ENCODE data around the gene STUB1. TPM values are rescaled to one million over a fixed set of nuclear protein-coding genes. Genes with fewer than 3 reads are reported as not detected.
A peak's percentile ranks its signal among the peaks of the same experiment; 100 is the strongest.

STUB1 gene
- 227 and 249 TPM in 2 replicates for total RNA-seq (2014; rRNA removed; shearing (Covaris generic))

DNA sequence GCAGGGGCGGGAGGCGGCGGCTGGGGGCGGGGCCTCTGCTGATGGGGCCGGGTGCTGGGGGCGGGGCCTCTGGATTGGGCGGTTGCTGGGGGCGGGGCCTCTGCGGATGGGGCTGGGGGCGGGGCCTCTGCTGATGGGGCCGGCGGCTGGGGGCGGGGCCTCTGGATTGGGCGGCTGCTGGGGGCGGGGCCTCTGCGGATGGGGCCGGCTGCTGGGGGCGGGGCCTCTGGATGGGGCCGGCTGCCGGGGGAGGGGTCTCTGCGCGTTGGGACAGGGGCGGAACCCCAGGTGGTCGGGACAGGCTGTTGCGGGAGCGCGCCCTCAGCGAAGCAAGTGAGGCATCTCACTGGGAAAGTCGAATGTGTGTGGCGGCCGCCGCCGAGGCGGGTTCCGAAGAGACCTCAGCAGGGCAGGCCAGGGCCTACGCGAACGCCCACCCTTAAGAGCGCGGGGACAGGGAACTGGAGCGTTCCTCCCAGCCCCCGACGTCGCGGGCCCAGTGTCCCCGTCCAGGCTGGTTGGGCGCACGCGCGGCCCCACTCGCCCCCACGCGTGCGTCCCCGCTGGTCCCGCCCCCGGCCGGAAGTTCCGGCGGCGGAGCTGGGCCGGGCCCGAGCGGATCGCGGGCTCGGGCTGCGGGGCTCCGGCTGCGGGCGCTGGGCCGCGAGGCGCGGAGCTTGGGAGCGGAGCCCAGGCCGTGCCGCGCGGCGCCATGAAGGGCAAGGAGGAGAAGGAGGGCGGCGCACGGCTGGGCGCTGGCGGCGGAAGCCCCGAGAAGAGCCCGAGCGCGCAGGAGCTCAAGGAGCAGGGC lies at the start of gene STUB1:
Gene STUB1, plus strand, starts transcription at position 597 of the 811 bp plus-strand sequence. Its CDS starts 116 bp downstream, at position 713.
- peak; percentile 77 for DNase-seq (ENCODE audit: low spot score)

DNA sequence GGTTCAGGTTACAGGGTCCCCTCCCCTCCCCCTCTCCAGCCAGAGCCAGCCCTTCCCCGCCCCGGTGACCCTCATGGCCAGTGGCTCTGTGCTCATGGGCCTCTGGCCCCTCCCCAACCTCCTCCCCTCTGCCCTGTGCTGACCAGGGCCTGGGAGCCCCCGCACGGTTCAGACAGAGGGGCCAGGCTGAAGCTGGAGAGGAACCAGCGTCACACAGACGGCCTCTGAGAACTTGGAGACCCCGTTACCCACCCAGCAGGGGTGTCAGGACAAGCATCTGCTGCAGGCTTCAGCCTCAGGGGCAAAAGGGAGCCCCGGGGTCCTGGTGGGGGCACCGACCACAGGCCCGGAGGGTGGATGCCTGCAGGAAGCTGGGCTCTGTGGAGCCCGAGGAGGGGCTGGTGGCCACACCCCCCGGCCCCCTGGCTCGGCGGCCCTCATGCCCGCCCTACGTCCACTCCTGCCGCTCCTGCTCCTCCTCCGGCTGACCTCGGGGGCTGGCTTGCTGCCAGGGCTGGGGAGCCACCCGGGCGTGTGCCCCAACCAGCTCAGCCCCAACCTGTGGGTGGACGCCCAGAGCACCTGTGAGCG lies 49.3 kb upstream of the STUB1 start, which contains the start of gene WFIKKN1:
Gene WFIKKN1, plus strand, starts transcription at position 171 of the 591 bp plus-strand sequence. Its CDS starts 269 bp downstream, at position 440.
- DNase-seq (ENCODE audit: low spot score) = no peak

DNA sequence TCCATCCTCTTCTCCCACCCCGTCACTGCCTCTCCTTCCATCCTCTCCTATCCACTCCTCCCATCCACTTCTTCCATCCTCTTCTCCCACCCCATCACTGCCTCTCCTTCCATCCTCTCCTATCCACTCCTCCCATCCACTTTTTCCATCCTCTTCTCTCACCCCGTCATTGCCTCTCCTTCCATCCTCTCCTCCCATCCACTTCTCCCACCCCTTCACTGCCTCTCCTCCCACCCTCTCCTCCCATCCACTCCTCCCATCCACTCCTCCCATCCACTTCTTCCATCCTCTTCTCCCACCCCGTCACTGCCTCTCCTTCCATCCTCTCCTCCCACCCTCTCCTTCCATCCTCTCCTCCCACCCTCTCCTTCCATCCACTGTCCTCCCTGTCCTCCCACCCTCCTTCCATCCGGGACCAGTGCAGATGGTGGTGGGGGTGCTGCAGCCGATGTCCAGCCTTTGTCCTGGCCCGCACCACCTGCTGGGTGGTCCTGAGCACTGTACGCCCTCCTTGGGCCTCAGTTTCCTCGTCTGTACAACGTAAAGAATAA lies 48.3 kb upstream of the STUB1 start:
- no peak for DNase-seq (ENCODE audit: low spot score)

DNA sequence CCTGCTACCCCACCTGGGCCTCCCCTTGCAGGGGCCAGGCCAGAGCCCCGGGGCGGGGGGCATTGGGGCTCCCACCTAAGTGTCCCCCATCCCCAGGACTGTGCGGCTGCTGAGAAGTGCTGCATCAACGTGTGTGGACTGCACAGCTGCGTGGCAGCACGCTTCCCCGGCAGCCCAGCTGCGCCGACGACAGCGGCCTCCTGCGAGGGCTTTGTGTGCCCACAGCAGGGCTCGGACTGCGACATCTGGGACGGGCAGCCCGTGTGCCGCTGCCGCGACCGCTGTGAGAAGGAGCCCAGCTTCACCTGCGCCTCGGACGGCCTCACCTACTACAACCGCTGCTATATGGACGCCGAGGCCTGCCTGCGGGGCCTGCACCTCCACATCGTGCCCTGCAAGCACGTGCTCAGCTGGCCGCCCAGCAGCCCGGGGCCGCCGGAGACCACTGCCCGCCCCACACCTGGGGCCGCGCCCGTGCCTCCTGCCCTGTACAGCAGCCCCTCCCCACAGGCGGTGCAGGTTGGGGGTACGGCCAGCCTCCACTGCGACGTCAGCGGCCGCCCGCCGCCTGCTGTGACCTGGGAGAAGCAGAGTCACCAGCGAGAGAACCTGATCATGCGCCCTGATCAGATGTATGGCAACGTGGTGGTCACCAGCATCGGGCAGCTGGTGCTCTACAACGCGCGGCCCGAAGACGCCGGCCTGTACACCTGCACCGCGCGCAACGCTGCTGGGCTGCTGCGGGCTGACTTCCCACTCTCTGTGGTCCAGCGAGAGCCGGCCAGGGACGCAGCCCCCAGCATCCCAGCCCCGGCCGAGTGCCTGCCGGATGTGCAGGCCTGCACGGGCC lies 47.5 kb upstream of the STUB1 start:
- no peak for DNase-seq (ENCODE audit: low spot score)

DNA sequence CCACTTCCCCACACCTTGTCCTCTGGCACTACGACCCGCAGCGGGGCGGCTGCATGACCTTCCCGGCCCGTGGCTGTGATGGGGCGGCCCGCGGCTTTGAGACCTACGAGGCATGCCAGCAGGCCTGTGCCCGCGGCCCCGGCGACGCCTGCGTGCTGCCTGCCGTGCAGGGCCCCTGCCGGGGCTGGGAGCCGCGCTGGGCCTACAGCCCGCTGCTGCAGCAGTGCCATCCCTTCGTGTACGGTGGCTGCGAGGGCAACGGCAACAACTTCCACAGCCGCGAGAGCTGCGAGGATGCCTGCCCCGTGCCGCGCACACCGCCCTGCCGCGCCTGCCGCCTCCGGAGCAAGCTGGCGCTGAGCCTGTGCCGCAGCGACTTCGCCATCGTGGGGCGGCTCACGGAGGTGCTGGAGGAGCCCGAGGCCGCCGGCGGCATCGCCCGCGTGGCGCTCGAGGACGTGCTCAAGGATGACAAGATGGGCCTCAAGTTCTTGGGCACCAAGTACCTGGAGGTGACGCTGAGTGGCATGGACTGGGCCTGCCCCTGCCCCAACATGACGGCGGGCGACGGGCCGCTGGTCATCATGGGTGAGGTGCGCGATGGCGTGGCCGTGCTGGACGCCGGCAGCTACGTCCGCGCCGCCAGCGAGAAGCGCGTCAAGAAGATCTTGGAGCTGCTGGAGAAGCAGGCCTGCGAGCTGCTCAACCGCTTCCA lies 46.7 kb upstream of the STUB1 start:
- DNase-seq (ENCODE audit: low spot score) = no peak

DNA sequence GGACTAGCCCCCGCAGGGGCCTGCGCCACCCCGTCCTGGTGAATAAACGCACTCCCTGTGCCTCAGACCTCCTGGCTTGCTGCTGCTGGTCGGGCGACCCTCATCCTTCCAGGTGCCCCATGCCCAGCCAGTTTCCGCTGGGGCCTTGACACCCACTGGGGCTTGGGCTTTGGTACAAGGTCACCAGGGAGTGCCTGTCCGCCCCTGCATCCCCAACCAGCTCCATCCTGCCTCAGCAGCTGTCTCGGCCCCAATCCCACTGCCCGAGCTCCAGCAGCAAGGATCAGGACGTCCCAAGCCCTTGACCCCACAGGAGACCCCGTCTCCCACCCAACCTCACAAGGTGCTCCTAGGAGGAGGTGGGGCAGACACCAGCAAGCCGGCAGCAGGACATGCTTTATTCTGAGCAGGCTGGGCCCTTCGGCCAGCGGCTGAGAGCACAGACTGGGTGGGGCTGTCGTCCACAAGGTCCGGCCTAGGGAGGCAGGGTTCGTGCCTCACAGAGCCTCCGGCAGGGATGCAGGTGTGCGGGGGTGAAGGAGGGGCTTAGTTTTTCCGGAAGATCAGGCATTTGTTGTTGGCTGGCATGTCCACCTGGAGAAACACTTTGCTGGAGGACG lies 46.0 kb upstream of the STUB1 start:
- no peak for DNase-seq (ENCODE audit: low spot score)

DNA sequence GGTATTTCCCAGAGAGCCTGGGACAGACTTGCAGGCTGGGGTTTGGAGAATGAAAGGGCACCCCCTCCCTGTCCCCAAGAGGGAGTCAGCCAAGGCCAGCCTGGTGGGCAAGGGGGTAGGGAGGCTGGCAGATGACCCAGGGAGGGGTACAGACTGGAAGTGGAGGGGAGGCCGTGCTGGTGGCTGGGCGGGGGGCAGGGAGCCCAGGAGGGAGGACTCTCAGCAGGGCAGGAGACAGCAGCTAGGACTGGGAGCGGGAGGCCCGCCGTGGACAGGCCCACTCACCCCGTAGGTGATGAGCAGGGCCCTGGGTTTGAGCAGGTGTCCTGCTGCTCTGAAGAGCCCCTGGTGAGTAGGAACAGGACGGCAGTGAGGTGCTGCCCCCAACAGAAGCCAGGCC lies 45.2 kb upstream of the STUB1 start:
- DNase-seq (ENCODE audit: low spot score) = no peak

DNA sequence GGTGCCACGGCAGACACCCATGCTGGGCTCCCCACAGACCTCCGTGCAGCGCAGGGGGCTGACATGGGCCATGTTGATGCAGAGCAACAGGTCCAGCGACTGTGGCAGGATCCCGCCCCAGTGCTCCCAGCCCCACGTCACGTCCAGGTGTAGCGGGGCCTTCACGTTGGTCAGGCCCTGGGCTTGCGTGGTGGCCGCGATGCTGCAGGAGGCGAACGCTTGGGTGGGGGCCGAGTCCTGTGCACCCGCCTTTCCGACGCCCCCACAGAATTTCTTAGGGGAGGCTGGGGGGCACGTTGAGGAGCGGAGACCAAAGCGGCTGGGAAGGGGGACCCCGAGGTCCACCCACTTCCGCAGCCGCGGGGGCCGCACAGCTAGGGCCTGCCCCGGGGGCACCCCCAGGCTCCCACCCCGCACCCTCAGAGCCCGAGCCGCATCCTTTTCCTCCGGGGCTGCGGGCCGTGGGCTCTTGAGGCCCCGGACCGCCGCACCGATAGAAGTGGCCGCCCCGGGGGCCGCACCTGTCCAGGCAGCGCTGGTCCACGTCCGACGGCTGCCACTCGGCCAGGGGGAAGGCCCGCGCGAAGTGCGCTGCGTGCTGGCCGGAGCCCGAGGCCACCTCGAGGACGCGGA lies 44.5 kb upstream of the STUB1 start:
- DNase-seq (ENCODE audit: low spot score) = no peak

DNA sequence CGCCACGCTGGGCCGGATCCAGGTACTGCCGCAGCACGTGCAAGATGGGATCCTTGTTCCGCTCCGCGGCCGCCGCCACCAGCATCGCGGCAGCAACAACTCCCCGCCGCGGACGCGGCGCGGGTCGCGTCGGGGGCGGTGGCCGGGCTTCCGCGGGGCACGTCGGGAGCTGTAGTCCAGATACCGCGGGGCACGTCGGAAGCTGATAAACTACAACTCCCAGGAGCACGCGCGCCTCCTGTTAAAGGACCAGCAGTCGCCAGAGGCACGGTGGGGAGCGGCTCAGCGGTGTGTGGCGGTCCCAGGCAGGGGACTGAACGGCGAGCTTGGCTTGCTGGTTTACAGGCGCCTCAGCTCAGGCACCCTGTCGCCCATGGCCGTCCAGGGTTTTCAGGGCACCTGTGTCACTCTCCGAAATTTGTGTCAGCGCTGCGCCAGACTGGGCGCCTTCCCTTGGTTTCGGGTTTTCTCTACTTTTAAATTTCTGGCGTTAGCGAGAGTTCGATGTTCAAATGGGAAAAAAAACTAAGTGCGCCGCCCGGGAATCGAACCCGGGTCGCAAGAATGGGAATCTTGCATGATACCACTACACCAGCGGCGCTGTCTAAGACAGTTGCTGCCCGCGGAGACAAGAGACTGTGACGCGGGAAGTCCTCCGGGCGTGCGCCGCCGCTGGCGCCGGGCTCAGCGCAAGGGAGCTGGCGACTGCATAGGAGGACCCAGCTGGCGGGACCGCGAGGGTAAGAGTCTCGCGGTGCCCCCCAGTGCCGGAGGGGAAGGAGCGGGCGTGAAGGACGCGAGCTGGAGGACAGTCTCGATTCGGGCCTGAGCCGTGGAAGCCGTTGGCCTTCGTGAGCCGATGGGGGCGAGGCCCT lies 43.8 kb upstream of the STUB1 start, which contains the start of gene METTL26:
Gene METTL26, minus strand, starts transcription at position 100 of the 875 bp plus-strand sequence. Its CDS starts 15 bp downstream, at position 85.
- peak; percentile 92 for DNase-seq (ENCODE audit: low spot score)

DNA sequence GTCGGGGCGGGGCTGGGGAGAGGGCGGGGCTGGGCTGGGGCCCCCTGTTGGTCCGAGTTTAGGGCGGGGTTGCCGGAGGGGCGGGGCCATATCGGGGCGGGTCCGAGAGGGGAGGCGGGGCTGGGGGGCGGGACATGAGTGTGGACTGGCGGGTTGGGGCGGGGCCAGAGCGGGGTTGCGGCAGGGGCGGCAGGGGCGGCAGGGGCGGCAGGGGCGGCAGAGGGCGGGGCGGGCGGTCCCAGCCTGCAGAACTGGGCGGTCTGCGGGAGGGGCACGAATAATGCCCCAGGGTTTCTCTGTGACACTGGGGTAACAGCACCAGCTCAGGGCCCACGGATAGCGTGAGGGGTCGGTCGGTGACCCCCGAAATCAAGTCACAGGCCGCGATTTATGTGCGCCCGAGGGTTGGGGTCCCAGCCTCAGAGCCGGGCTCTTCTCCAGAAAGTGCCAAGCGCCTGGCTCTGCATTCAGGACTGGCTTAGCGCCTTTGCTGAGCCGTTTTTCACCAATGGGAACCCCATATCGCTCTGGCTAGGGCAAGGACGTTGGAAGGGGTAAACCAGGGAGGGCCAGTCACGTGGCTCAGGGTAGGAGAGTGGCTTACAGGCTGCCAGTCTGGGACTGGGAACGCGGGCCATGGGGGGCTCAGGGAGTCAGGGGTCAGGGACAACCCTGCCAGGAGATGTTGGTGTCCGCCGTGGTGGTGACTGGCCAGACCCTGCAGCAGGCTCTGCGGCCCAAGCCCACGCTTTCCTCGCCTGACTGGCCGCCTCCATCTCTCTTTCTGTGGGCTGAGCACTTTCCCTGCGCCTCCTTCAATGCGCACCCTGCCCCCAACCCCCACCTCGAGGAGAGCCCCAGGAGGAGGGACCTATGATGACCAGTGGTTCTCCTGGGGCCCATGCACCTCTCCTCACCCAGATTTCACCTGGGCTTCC lies 42.9 kb upstream of the STUB1 start:
- no peak for DNase-seq (ENCODE audit: low spot score)

DNA sequence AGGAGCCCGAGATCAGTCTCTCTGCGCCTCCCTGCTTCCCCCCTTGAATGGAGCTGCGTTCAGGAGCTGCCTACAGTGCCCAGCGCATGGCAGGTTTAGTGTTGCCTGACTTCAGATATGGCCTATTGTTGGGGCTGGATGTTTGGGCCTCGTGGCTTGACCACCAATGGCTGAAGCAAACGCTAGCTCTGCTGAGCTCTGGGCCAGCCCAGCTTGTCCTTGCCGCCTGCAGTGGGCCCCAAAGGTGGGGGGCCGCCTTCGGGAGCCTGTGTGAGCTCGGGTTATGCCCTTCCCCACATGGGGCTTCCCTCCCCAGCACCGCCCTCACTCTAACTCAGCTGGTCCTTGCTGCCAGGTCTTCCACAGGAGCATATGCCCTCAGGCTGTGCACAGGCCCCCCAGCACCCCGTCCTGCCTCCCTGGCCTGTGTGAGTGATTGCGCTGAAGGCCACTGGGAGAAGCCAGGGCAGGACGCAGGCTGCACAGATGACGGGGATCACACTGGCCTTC lies 42.1 kb upstream of the STUB1 start:
- no peak for DNase-seq (ENCODE audit: low spot score)

DNA sequence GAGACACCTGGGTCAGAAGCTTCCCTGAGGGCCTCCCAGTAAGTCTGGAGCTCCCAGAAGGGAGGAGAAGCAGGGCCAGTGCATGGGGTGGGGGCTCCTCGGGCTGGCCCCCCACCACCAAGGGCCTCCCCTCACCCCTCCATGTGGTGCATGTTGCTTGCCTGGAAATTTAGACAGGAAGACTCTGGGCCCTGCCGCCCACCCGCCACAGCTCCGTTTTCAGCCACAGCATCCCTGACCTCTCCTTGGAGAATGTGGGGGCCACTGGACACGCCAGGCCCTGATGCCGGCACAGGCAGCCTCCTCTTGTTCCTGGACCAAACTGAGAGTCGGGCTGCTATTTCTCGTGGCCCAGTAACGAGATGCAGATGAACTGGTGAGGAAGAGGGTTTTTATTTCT lies 41.4 kb upstream of the STUB1 start:
- DNase-seq (ENCODE audit: low spot score) = no peak

DNA sequence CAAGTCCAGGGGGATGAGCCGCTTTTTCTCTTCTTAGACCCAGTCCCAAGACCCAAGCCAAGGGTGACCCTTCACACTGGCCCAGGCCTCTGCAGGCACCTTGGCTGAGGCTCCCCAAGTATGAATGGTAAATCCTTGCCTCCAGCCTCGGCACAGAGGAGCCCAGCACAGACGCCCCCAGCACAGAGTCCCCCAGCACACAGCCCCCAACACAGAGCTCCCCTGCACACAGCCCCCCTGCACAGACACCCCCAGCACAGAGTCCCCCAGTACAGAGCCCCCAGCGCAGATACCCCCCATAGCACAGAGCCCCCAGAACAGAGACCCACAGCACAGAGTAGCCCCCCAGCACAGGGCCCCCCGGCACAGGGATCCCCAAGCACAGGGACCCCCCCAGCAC lies 39.6 kb upstream of the STUB1 start:
- DNase-seq (ENCODE audit: low spot score) = no peak

DNA sequence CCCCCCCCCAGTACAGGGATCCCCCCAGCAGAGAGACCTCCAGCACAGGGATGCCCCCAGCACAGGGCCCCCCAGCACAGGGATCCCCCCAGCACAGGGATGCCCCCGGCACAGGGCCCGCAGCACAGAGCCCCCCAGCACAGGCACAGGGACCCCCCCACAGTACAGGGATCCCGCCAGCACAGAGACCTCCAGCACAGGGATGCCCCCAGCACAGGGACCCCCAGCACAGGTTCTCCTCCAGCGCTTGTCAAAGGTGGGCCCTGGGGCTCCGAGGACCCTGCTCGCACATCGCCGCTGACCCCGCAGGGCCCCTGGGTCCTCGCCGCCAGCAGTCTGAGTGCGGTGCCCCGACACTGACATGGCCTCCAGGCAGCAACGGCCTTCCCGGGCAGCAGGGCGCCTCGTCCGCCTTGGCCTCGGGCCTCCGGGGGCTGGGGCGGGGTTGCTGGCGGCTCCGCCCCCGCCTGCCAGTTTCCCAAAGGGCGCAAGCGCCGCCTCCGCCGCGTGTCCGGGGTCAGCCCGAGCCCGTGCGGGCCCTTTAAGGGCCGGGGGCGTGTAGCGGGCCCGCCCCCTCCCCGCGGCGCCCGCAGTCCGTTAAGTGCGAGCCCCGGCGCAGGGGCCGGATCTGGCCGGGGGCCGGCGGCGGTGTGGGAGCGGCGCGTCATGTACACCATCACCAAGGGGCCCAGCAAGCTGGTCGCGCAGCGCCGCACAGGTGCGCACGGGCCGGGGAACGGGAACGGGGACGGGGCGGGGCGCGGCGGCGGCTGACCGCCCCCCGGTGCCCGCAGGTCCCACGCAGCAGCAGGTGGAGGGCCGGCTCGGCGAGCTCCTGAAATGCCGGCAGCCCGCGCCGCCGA lies 38.7 kb upstream of the STUB1 start, which contains the start of gene MCRIP2:
Gene MCRIP2, plus strand, starts transcription at position 503 of the 863 bp plus-strand sequence. Its CDS starts 164 bp downstream, at position 667.
- peak; percentile 45 for DNase-seq (ENCODE audit: low spot score)

DNA sequence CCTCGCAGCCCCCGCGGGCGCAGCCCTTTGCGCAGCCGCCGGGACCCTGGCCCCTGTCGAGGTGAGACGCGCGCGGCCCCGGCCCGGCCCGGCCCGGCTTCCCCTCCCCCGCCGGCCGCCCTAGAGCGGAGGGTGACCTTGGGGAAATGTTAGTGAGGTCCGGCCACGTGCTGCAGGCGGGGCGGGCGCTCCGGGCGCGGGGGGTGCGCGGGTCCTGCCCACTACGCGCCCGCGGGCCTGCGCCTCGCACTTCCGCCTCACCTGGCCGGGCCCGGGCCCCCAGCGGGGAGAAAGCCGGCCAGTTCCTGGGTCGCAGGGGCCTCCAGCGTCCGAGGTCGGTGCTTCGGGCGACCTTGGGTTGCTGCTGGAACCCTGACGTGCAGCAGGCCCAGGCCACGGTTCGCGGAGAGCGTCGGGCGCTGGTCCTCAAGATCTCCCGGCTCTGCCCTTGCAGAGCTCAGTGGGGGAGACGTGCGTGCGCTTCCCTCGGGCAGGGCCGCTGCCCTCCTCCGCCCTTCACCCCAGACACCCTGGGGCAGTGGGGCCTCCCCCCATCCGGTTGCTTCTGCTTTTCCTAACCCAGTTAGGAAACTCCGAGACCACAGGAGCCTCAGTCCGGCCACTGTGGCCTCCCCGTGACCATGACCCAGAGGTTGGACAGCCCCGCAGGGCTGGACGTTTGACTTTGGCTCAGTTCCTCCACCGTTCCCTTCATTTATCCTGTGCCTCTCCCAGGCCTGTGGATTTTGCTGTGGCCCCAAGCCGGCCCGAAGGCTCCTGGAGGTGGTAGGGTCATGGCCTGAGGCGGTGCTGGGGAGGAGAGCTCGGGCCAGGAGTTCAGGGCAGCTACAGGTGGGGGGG lies 37.8 kb upstream of the STUB1 start:
- DNase-seq (ENCODE audit: low spot score) = no peak

DNA sequence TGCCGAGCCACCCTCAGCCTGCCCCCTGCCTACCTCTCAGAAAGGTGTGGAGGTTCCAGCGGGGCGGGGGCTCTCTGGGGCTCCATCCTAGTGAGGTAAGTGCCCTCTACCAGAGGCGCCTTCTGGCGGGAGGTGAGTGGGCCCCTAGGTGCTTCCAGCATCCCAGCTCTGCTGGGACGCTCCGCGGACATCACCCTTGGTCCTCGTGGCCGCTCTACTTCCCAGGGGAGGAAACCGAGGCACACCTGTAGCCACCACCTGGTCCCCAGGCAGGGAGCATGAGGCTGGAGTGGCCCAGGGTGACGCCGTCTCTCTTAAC lies 37.2 kb upstream of the STUB1 start:
- no peak for DNase-seq (ENCODE audit: low spot score)
